IPS DF 4.7 (cell line): ENCODE measurements around the gene HDAC5.
"Not testable (repeated sequence)": the region's sequence is repeated elsewhere in the genome, so short reads cannot be mapped to it uniquely, and the experiment has no call there.

ENCODE experiments used
- DNase-seq: peaks from one replicate; pipeline ENCODE4 v3.0.0-alpha.2; 2013; ENCODE audit warnings: low spot score; ENCODE audit errors: extremely low read depth

The HDAC5 gene

GRCh38 chr17:44133918-44134476 is 10.6 kb upstream of the HDAC5 start:
- DNase-seq = no peak

- DNase-seq = no peak
These were observed 8.9 kb upstream of the HDAC5 start for GRCh38 chr17:44132275-44132821.

GRCh38 chr17:44131372-44131771 is 7.9 kb upstream of the HDAC5 start:
- not testable (repeated sequence) for DNase-seq

- DNase-seq = no peak
These were observed 7.4 kb upstream of the HDAC5 start for GRCh38 chr17:44130693-44131349.

GRCh38 chr17:44128383-44128782 is 4.9 kb upstream of the HDAC5 start:
- no peak for DNase-seq

GRCh38 chr17:44124118-44124438 is 637 bp upstream of the HDAC5 start:
- no peak for DNase-seq

GRCh38 chr17:44122816-44123355 is 555 bp downstream of the HDAC5 start:
- no peak for DNase-seq

- DNase-seq = no peak
These were observed 1.2 kb downstream of the HDAC5 start for GRCh38 chr17:44121997-44122815.

GRCh38 chr17:44120851-44121605 is 2.4 kb downstream of the HDAC5 start:
- no peak for DNase-seq

GRCh38 chr17:44120281-44120680 is 3.2 kb downstream of the HDAC5 start:
- DNase-seq = not testable (repeated sequence)

- DNase-seq = no peak
These were observed 3.6 kb downstream of the HDAC5 start for GRCh38 chr17:44119798-44120197.

- no peak for DNase-seq
These were observed 4.4 kb downstream of the HDAC5 start for GRCh38 chr17:44119062-44119461.

GRCh38 chr17:44118427-44119050 is 4.9 kb downstream of the HDAC5 start:
- no peak for DNase-seq

- no peak for DNase-seq
These were observed 6.1 kb downstream of the HDAC5 start for GRCh38 chr17:44117351-44117750.

GRCh38 chr17:44115585-44116415 is 7.6 kb downstream of the HDAC5 start:
- no peak for DNase-seq

- DNase-seq = no peak
These were observed 9.3 kb downstream of the HDAC5 start for GRCh38 chr17:44113868-44114840.

GRCh38 chr17:44113382-44113781 is 10.1 kb downstream of the HDAC5 start:
- DNase-seq = no peak

GRCh38 chr17:44112284-44113280 is 10.9 kb downstream of the HDAC5 start:
- no peak for DNase-seq
